SK-N-SH treated with all-trans-retinoic acid at 6 μM for 48 hours (cell line): ENCODE measurements around the gene MYO18A.

Experiments used
- ATAC-seq: fragments of 200-7000 bp; cut with Tn5 transposase; 3 replicates; pipeline ENCODE4 v1.9.1; 2020; ENCODE audit warnings: mild to moderate bottlenecking, moderate library complexity
- ARNTL ChIP-seq: fragments of 450-650 bp; formaldehyde crosslinking; IDR thresholded peaks from 2 replicates; pipeline ENCODE4 v1.5.0; 2020; ENCODE audit warnings: low read depth, mild to moderate bottlenecking, moderate library complexity, borderline replicate concordance
- BACH2 ChIP-seq: fragments of 250-450 bp; sonication (Bioruptor Pico); IDR thresholded peaks from 2 replicates; pipeline ENCODE4 v1.9.0; 2021; ENCODE audit warnings: mild to moderate bottlenecking, borderline replicate concordance
- CSDC2 ChIP-seq: fragments of 250-450 bp; sonication (Bioruptor Pico); IDR thresholded peaks from 2 replicates; pipeline ENCODE4 v1.5.0; 2020; ENCODE audit warnings: mild to moderate bottlenecking, moderate library complexity
- ESRRG ChIP-seq: fragments of 250-450 bp; sonication (Bioruptor Pico); IDR thresholded peaks from 2 replicates; pipeline ENCODE4 v1.6.1; 2021; ENCODE audit warnings: mild to moderate bottlenecking
- GLIS3 ChIP-seq: fragments of 250-450 bp; sonication (Bioruptor Pico); IDR thresholded peaks from 2 replicates; pipeline ENCODE4 v1.5.0; 2020; ENCODE audit warnings: mild to moderate bottlenecking, moderate library complexity
- ISL1 ChIP-seq: fragments of 250-450 bp; sonication (Bioruptor Pico); IDR thresholded peaks from 2 replicates; pipeline ENCODE4 v2.1.2; 2022; ENCODE audit warnings: mild to moderate bottlenecking, moderate library complexity
- OSR1 ChIP-seq: fragments of 250-450 bp; sonication (Bioruptor Pico); IDR thresholded peaks from 2 replicates; pipeline ENCODE4 v1.8.0; 2022; ENCODE audit warnings: moderate library complexity, mild to moderate bottlenecking, inconsistent platforms
- PATZ1 ChIP-seq: fragments of 250-450 bp; sonication (Bioruptor Pico); IDR thresholded peaks from 2 replicates; pipeline ENCODE4 v1.8.0; 2020; ENCODE audit warnings: mild to moderate bottlenecking, moderate library complexity, borderline replicate concordance
- POU6F1 ChIP-seq: fragments of 250-450 bp; sonication (Bioruptor Pico); IDR thresholded peaks from 2 replicates; pipeline ENCODE4 v1.8.0; 2021; ENCODE audit warnings: low read depth, mild to moderate bottlenecking, moderate library complexity, borderline replicate concordance
- PPARA ChIP-seq: fragments of 250-450 bp; sonication (Bioruptor Pico); IDR thresholded peaks from 2 replicates; pipeline ENCODE4 v1.5.0; 2020; ENCODE audit warnings: mild to moderate bottlenecking, borderline replicate concordance
- RARB ChIP-seq: fragments of 250-450 bp; sonication (Bioruptor Pico); IDR thresholded peaks from 2 replicates; pipeline ENCODE4 v1.8.0; 2021; ENCODE audit warnings: mild to moderate bottlenecking, moderate library complexity
- SNAI2 ChIP-seq: fragments of 250-450 bp; sonication (Bioruptor Pico); IDR thresholded peaks from 2 replicates; pipeline ENCODE4 v1.5.0; 2020; ENCODE audit warnings: mild to moderate bottlenecking, moderate library complexity
- TCF4 ChIP-seq: fragments of 250-450 bp; sonication (Bioruptor Pico); IDR thresholded peaks from 2 replicates; pipeline ENCODE4 v1.8.0; 2021; ENCODE audit warnings: mild to moderate bottlenecking, moderate library complexity, borderline replicate concordance
- TOX ChIP-seq: fragments of 250-450 bp; sonication (Bioruptor Pico); IDR thresholded peaks from 2 replicates; pipeline ENCODE4 v1.8.0; 2021; ENCODE audit warnings: mild to moderate bottlenecking, moderate library complexity, borderline replicate concordance
- TSHZ2 ChIP-seq: fragments of 250-450 bp; sonication (Bioruptor Pico); IDR thresholded peaks from 2 replicates; pipeline ENCODE4 v1.5.0; 2020; ENCODE audit warnings: mild to moderate bottlenecking, moderate library complexity
- ZC3H10 ChIP-seq: fragments of 250-450 bp; sonication (Bioruptor Pico); IDR thresholded peaks from 2 replicates; pipeline ENCODE4 v1.5.1; 2021; ENCODE audit warnings: mild to moderate bottlenecking, moderate library complexity
- ZFP3 ChIP-seq: fragments of 250-450 bp; sonication (Bioruptor Pico); IDR thresholded peaks from 2 replicates; pipeline ENCODE4 v1.5.0; 2020; ENCODE audit warnings: mild to moderate bottlenecking, moderate library complexity
- ZFP30 ChIP-seq: fragments of 450-650 bp; formaldehyde crosslinking; IDR thresholded peaks from 2 replicates; pipeline ENCODE4 v1.5.0; 2022; ENCODE audit warnings: mild to moderate bottlenecking, moderate library complexity
- ZNF565 ChIP-seq: fragments of 450-650 bp; formaldehyde crosslinking; conservative IDR thresholded peaks from 2 replicates; pipeline ENCODE4 v1.5.0; 2020; ENCODE audit warnings: low read depth, mild to moderate bottlenecking, moderate library complexity
- ZNF70 ChIP-seq: fragments of 450-650 bp; formaldehyde crosslinking; IDR thresholded peaks from 2 replicates; pipeline ENCODE4 v1.5.0; 2020; ENCODE audit warnings: mild to moderate bottlenecking, moderate library complexity
- ZNF8 ChIP-seq: fragments of 450-650 bp; formaldehyde crosslinking; IDR thresholded peaks from 2 replicates; pipeline ENCODE4 v1.5.0; 2020; ENCODE audit warnings: mild to moderate bottlenecking, moderate library complexity
- TF ChIP-seq, protein P1 (sequence below): fragments of 250-450 bp; sonication (Bioruptor Pico); IDR thresholded peaks from 2 replicates; pipeline ENCODE4 v1.5.1; 2021; ENCODE audit warnings: mild to moderate bottlenecking, moderate library complexity
- TF ChIP-seq, protein P2 (sequence below): fragments of 250-450 bp; sonication (Bioruptor Pico); IDR thresholded peaks from 2 replicates; pipeline ENCODE4 v1.5.1; 2020; ENCODE audit warnings: low read depth, mild to moderate bottlenecking, moderate library complexity

Gene MYO18A

DNA sequence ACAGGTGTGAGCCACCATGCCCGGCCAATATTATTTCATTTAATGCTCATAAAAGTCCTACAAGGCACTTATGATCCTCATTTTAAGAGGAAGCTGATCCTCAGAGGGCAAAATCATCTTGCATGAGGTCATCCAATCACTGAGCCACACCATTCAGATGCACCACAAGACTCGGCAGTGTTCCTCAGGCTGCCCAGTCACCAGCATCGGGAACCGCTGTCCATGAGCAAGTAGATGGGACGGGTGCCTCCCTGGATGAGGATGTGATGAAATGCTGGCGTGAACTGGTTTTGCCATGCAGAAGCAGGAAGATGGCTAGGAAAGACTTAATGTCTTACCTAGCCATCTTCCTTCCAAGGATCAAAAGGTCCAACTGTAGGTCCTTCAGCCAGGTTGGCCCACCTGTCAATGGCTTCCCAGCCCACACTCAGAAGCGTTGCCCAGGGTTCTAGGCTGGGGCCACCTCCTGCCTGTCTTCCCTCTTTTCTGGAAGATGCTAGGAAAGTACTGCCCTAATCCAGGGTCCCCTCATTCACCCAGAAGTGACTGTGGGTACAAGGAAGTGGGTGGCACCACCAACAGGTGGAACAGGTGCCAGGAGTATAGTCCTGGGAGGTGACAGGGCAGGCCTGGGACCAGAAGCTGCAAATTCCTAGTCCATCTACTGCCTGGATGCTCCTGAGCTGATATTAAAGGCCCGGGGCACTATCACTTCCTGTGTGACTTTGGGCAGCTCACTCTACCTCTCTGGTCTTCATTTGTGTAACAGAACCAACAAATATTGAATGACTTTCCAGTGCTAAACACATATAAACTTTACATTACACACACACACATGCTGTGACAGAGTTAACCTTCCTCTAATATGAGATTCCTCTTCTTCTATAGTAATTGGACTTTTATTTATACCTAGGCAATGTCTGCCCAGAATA, 34.3 kb upstream of the MYO18A start:
- no peak for ATAC-seq

GRCh38 chr17:29212681-29213121, 32.5 kb upstream of the MYO18A start:
- ATAC-seq, result peak; percentile 46; the same call in 2 of the 3 replicates
- TF ChIP-seq ISL1 (CRISPR knock-in tag) (no peak), GLIS3 (CRISPR knock-in tag) (no peak), OSR1 (no peak), SNAI2 (CRISPR knock-in tag) (no peak), RARB (no peak), ZFP3 (CRISPR knock-in tag) (no peak), ZNF565 (CRISPR knock-in tag) (no peak), ZFP30 (CRISPR knock-in tag) (no peak), ZC3H10 (CRISPR knock-in tag) (no peak), ZNF70 (CRISPR knock-in tag) (no peak)
- TF ChIP-seq, protein P1, sequence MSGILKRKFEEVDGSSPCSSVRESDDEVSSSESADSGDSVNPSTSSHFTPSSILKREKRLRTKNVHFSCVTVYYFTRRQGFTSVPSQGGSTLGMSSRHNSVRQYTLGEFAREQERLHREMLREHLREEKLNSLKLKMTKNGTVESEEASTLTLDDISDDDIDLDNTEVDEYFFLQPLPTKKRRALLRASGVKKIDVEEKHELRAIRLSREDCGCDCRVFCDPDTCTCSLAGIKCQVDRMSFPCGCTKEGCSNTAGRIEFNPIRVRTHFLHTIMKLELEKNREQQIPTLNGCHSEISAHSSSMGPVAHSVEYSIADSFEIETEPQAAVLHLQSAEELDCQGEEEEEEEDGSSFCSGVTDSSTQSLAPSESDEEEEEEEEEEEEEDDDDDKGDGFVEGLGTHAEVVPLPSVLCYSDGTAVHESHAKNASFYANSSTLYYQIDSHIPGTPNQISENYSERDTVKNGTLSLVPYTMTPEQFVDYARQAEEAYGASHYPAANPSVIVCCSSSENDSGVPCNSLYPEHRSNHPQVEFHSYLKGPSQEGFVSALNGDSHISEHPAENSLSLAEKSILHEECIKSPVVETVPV (CRISPR knock-in tag), result no peak

More for the DNA sequence above, 34.3 kb upstream of the MYO18A start:
- TF ChIP-seq, protein P2, sequence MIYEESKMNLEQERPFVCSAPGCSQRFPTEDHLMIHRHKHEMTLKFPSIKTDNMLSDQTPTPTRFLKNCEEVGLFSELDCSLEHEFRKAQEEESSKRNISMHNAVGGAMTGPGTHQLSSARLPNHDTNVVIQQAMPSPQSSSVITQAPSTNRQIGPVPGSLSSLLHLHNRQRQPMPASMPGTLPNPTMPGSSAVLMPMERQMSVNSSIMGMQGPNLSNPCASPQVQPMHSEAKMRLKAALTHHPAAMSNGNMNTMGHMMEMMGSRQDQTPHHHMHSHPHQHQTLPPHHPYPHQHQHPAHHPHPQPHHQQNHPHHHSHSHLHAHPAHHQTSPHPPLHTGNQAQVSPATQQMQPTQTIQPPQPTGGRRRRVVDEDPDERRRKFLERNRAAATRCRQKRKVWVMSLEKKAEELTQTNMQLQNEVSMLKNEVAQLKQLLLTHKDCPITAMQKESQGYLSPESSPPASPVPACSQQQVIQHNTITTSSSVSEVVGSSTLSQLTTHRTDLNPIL (CRISPR knock-in tag), result no peak
- TF ChIP-seq CSDC2 (CRISPR knock-in tag) (no peak), PPARA (CRISPR knock-in tag) (no peak), ZNF565 (CRISPR knock-in tag) (no peak), BACH2 (CRISPR knock-in tag) (no peak), RARB (no peak), GLIS3 (CRISPR knock-in tag) (no peak), ARNTL (no peak), TSHZ2 (CRISPR knock-in tag) (no peak), OSR1 (no peak), ZFP3 (CRISPR knock-in tag) (no peak), ZNF70 (CRISPR knock-in tag) (no peak), TOX (CRISPR knock-in tag) (no peak), TCF4 (CRISPR knock-in tag) (no peak), ESRRG (CRISPR knock-in tag) (no peak), ZNF8 (CRISPR knock-in tag) (no peak)
- TF ChIP-seq, protein P1 (CRISPR knock-in tag), result no peak

DNA sequence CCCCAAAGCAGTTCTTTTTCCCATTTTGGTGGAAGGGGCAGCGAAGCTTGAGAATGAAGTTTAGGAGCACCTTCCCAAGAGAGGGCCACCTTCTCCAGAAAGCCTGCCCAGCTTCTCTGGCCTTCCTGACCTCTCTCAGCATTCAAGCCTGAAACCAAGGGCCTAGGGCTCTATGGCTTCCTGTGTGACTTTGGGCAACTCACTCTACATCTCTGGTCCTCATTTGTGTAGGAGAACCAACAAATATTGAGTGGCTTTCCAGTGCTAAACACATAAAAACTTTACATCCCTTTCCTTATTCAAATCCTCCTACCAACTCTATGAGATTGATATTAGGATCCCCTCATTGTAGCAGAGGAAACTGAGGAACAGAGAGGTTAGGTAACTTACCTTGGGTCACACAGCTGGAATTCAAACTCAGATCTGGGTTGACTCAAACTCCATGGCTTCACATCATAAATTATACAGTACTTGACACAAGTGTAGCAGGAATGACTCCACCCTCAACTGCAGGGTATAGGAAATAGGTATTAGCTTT, 32.0 kb upstream of the MYO18A start:
- no peak for ATAC-seq
- no peak for TF ChIP-seq ZNF70 (CRISPR knock-in tag)
- TF ChIP-seq POU6F1 (CRISPR knock-in tag), result no peak
- no peak for TF ChIP-seq OSR1
- TF ChIP-seq, protein P2 (CRISPR knock-in tag), result no peak
- TF ChIP-seq ZFP30 (CRISPR knock-in tag), result no peak
- TF ChIP-seq PATZ1 (CRISPR knock-in tag), result no peak
- TF ChIP-seq, protein P1 (CRISPR knock-in tag), result no peak
